H1 (cell line): ENCODE results near the gene ZXDC. TPM values are rescaled to one million over a fixed set of nuclear protein-coding genes. Genes with fewer than 3 reads are reported as not detected.
A peak's percentile ranks its signal among the peaks of the same experiment; 100 is the strongest.

Experiments used
- CTCF ChIA-PET: fragments of 300-600 bp; sonication (Branson Sonifier 250); formaldehyde crosslinking; loops from one replicate; lab custom pipeline; 2021; ENCODE audit not compliant: partially characterized antibody; lab: Charles Lee
- POLR2A ChIA-PET: fragments of 300-600 bp; sonication (Branson Sonifier 250); formaldehyde crosslinking; loops from one replicate; lab custom pipeline; 2021; ENCODE audit warnings: inconsistent platforms; ENCODE audit not compliant: partially characterized antibody; lab: Charles Lee
- DNase-seq, 2 experiments: peaks; one replicate each; pipeline versions ENCODE4 v3.0.0 to v3.0.0-alpha.2; 2010 to 2022; ENCODE audit warnings: low spot score in 2 of 2, low read depth in 1 of 2, mixed read lengths in 1 of 2
- FAIRE-seq: peaks from 2 replicates; lab custom pipeline; 2011; peaks lifted over from hg19 to GRCh38; lab: Jason Lieb, UNC
- H2AFZ ChIP-seq: 2 replicates; pipeline ENCODE4 v1.8.1; 2012; ENCODE audit warnings: low read length, inconsistent platforms
- H2AK5ac ChIP-seq: 2 replicates; pipeline ENCODE4 v1.6.1; 2013; ENCODE audit warnings: low read depth, low read length
- H2BK120ac ChIP-seq: replicated peaks from 2 replicates; pipeline ENCODE3; 2013; ENCODE audit warnings: low read depth, low read length, inconsistent platforms
- H2BK12ac ChIP-seq: 2 replicates; pipeline ENCODE4 v1.6.1; 2013; ENCODE audit warnings: low read depth, low read length
- H2BK15ac ChIP-seq: 2 replicates; pipeline ENCODE4 v1.6.1; 2013; ENCODE audit warnings: low read length
- H2BK20ac ChIP-seq: 2 replicates; pipeline ENCODE4 v1.6.1; 2013; ENCODE audit warnings: low read length
- H2BK5ac ChIP-seq: 2 replicates; pipeline ENCODE4 v1.6.1; 2013; ENCODE audit warnings: low read depth, low read length
- H3K14ac ChIP-seq: 2 replicates; pipeline ENCODE4 v1.6.1; 2013; ENCODE audit warnings: inconsistent platforms; ENCODE audit not compliant: insufficient read length
- H3K18ac ChIP-seq: 2 replicates; pipeline ENCODE4 v1.6.1; 2013; ENCODE audit warnings: low read length; ENCODE audit errors: extremely low read depth
- H3K23ac ChIP-seq: 2 replicates; pipeline ENCODE4 v1.6.1; 2013; ENCODE audit warnings: inconsistent platforms; ENCODE audit not compliant: insufficient read length
- H3K23me2 ChIP-seq: 2 replicates; pipeline ENCODE4 v1.6.1; 2013; ENCODE audit warnings: low read depth, low read length
- H3K27ac ChIP-seq: 2 replicates; pipeline ENCODE4 v1.6.1; 2011; ENCODE audit warnings: low read depth, low read length, inconsistent platforms
- H3K27me3 ChIP-seq, 4 experiments: replicated peaks in 1 of 4; 1 replicate in 1 of 4; 2 replicates in 3 of 4; pipeline versions ENCODE4 v1.6.1 to v1.8.1; 2011 to 2013; ENCODE audit warnings: low read length in 3 of 4, mild to moderate bottlenecking in 3 of 4, inconsistent platforms in 2 of 4, mixed read lengths in 2 of 4, moderate library complexity in 1 of 4; ENCODE audit not compliant: control insufficient read depth in 3 of 4, insufficient read depth in 3 of 4; ENCODE audit errors: extremely low read depth in 1 of 4
- H3K36me3 ChIP-seq, 4 experiments: 2 replicates each; pipeline versions ENCODE4 v1.6.1 to v1.8.1; 2011 to 2013; ENCODE audit warnings: mild to moderate bottlenecking in 4 of 4, low read length in 3 of 4, moderate library complexity in 2 of 4, control low read depth in 1 of 4, inconsistent platforms in 1 of 4; ENCODE audit not compliant: insufficient read depth in 4 of 4, control insufficient read depth in 2 of 4
- H3K4ac ChIP-seq: replicated peaks from 2 replicates; pipeline ENCODE3; 2013; ENCODE audit warnings: low read length, low read depth, mixed read lengths, inconsistent platforms; ENCODE audit not compliant: insufficient read length
- H3K4me1 ChIP-seq, 4 experiments: replicated peaks in 1 of 4; 1 replicate in 1 of 4; 2 replicates in 3 of 4; pipeline versions ENCODE4 v1.6.1 to v1.8.1; 2011 to 2013; ENCODE audit warnings: low read length in 3 of 4, inconsistent platforms in 2 of 4, mixed read lengths in 1 of 4; ENCODE audit not compliant: insufficient read depth in 4 of 4, control insufficient read depth in 3 of 4
- H3K4me2 ChIP-seq, 2 experiments: 2 replicates each; pipeline versions ENCODE4 v1.6.1 to v1.8.1; 2011 to 2013; ENCODE audit warnings: low read depth in 2 of 2, low read length in 2 of 2, control low read depth in 1 of 2, inconsistent platforms in 1 of 2, mild to moderate bottlenecking in 1 of 2; ENCODE audit not compliant: insufficient read depth in 1 of 2
- H3K4me3 ChIP-seq, 4 experiments: fragments of 200-600, 300-600 bp in 1 of 4; sonication (generic), shearing (Covaris generic), sonication (Bioruptor Twin) in 1 of 4; 2 replicates each; pipeline versions ENCODE4 v1.5.1 to v1.8.1; 2011 to 2016; ENCODE audit warnings: low read length in 4 of 4, low read depth in 3 of 4, control low read depth in 2 of 4, inconsistent platforms in 2 of 4, mild to moderate bottlenecking in 2 of 4, mixed read lengths in 1 of 4, moderate library complexity in 1 of 4; ENCODE audit not compliant: insufficient read depth in 2 of 4; ENCODE audit errors: extremely low read depth in 1 of 4
- H3K56ac ChIP-seq: replicated peaks from 2 replicates; pipeline ENCODE3; 2013; ENCODE audit warnings: low read depth, mild to moderate bottlenecking, mixed read lengths, low read length, inconsistent platforms; ENCODE audit not compliant: insufficient read length
- H3K79me1 ChIP-seq: 2 replicates; pipeline ENCODE4 v1.6.1; 2013; ENCODE audit warnings: low read depth, low read length, control low read depth
- H3K79me2 ChIP-seq, 2 experiments: 2 replicates each; pipeline versions ENCODE4 v1.6.1 to v1.8.1; 2012 to 2013; ENCODE audit warnings: low read length in 2 of 2, mild to moderate bottlenecking in 2 of 2, inconsistent platforms in 1 of 2; ENCODE audit not compliant: insufficient read depth in 2 of 2, control insufficient read depth in 1 of 2
- H3K9ac ChIP-seq, 4 experiments: replicated peaks in 1 of 4; 1 replicate in 1 of 4; 2 replicates in 3 of 4; pipeline versions ENCODE4 v1.6.1 to v1.8.1; 2011 to 2013; ENCODE audit warnings: low read depth in 3 of 4, low read length in 3 of 4, control low read depth in 2 of 4, mild to moderate bottlenecking in 2 of 4, moderate library complexity in 2 of 4, inconsistent platforms in 1 of 4; ENCODE audit errors: extremely low read depth in 1 of 4
- H3K9me3 ChIP-seq, 2 experiments: 2 replicates each; pipeline versions ENCODE4 v1.6.1 to v1.8.1; 2012 to 2013; ENCODE audit warnings: mild to moderate bottlenecking in 2 of 2, moderate library complexity in 2 of 2, control low read depth in 1 of 2, inconsistent platforms in 1 of 2, low read depth in 1 of 2, low read length in 1 of 2, mixed read lengths in 1 of 2; ENCODE audit not compliant: insufficient read depth in 2 of 2
- H4K20me1 ChIP-seq, 2 experiments: replicated peaks in 1 of 2; 2 replicates each; pipeline versions ENCODE3 to v1.8.1; 2011 to 2013; ENCODE audit warnings: inconsistent platforms in 2 of 2, low read length in 2 of 2, mild to moderate bottlenecking in 1 of 2; ENCODE audit not compliant: insufficient read depth in 2 of 2, control insufficient read depth in 1 of 2
- H4K5ac ChIP-seq: 2 replicates; pipeline ENCODE4 v1.6.1; 2013; ENCODE audit warnings: low read length, low read depth, mixed read lengths, inconsistent platforms; ENCODE audit not compliant: insufficient read length
- H4K8ac ChIP-seq: 2 replicates; pipeline ENCODE4 v1.8.0; 2013; ENCODE audit warnings: mild to moderate bottlenecking, moderate library complexity, low read length, inconsistent platforms; ENCODE audit not compliant: insufficient read depth; ENCODE audit errors: extremely low read depth
- H4K91ac ChIP-seq: replicated peaks from 2 replicates; pipeline ENCODE3; 2013; ENCODE audit warnings: low read length, mixed read lengths, inconsistent platforms; ENCODE audit not compliant: insufficient read length
- BCL11A ChIP-seq, 2 experiments: IDR thresholded peaks; one replicate each; pipeline ENCODE4 v1.6.1; 2011; ENCODE audit warnings: low read depth in 2 of 2, low read length in 2 of 2, mild to moderate bottlenecking in 2 of 2
- GTF2F1 ChIP-seq: IDR thresholded peaks from 2 replicates; pipeline ENCODE4 v1.6.1; 2012; ENCODE audit warnings: low read depth, low read length, improper control_type of control experiment, borderline replicate concordance
- POU5F1 ChIP-seq: IDR thresholded peaks from 2 replicates; pipeline ENCODE4 v1.6.1; 2011; ENCODE audit warnings: low read depth, mild to moderate bottlenecking, low read length, moderate library complexity
- RFX5 ChIP-seq: IDR thresholded peaks from 2 replicates; pipeline ENCODE4 v1.6.1; 2011; ENCODE audit warnings: low read depth, low read length, improper control_type of control experiment, borderline replicate concordance
- TEAD4 ChIP-seq: IDR thresholded peaks from 2 replicates; pipeline ENCODE4 v1.6.1; 2012; ENCODE audit warnings: low read depth, low read length, inconsistent platforms, mixed read lengths
- USF2 ChIP-seq: IDR thresholded peaks from 2 replicates; pipeline ENCODE4 v1.6.1; 2011; ENCODE audit warnings: low read length, improper control_type of control experiment
- WGBS, 2 experiments: shearing (Covaris generic) in 1 of 2; methylation state at CpG; one replicate each; pipeline versions ENCODE4 v1.1.6 to v1.1.7; 2013 to 2015; ENCODE audit warnings: low lambda C conversion rate in 2 of 2, mixed read lengths in 2 of 2, inconsistent platforms in 1 of 2, low coverage in 1 of 2, missing lambda C conversion rate in 1 of 2; ENCODE audit not compliant: insufficient replicate concordance in 2 of 2, insufficient coverage in 1 of 2, insufficient read length in 1 of 2; ENCODE audit errors: extremely low coverage in 1 of 2, missing lambda C conversion rate in 1 of 2; 5-methylcytosine and 5-hydroxymethylcytosine counted together
- polyA plus RNA-seq, 7 experiments: library from polyadenylated mRNA; depleted of rRNA in 3 of 7; stranded (reverse) in 5 of 7; unstranded in 2 of 7; fragments of >200 nt in 5 of 7; fragments of 200-250 nt in 2 of 7; gene quantifications; 1 replicate in 5 of 7; 2 replicates in 1 of 7; 4 replicates in 1 of 7; pipeline versions ENCODE4 v1.2.1 to v1.2.3, GENCODE V29; 2011 to 2013; ENCODE audit warnings: missing spikeins in 2 of 7, mixed read lengths in 2 of 7
- total RNA-seq: library from RNA; stranded (reverse); fragmentation: NEBNext Ultra II Directional; extraction: Animal tissue kit (Norgen Biotek cat#: 25700); gene quantifications from 2 replicates; pipeline ENCODE4 v1.2.1, GENCODE V29; 2021

Gene ZXDC
- total and polyA plus RNA-seq, 2 of the 8 experiments (the other 6 are each of a cell fraction or from before 2014, with no cell fraction given) = 12.7 to 24.3 TPM

GRCh38 chr3:126498461-126498860, 22.8 kb upstream of the ZXDC start:
- Histone ChIP-seq H4K91ac (peak overlapping the region; percentile 6), H2BK12ac (peak overlapping the region; percentile 43; the same call in 1 of the 2 replicates), H3K79me2 (peaks cover 0 to 3% of the 10 kb centered on the region in 2 experiments; a peak in 1 of 4 replicates), H2BK15ac (0 out of 2 replicates have a peak overlapping the region, but pooled peaks have one; percentile 40), H3K36me3 (no peaks in the 10 kb centered on the region; a peak in 1 of 8 replicates), H3K4me3 (no peak overlapping the region), H4K8ac (no peak overlapping the region; the same call in none of the 2 replicates), H2BK20ac (no peak overlapping the region), H3K23ac (no peak overlapping the region), H2BK120ac (no peak overlapping the region), H3K4ac (no peak overlapping the region), H4K5ac (no peak overlapping the region), H2AK5ac (peak overlapping the region; percentile 28; the same call in 1 of the 2 replicates), H2BK5ac (peak overlapping the region; percentile 68; the same call in 1 of the 2 replicates), H3K4me1 (peaks cover 0 to 22% (median 16%) of the 10 kb centered on the region in 4 experiments; a peak in 6 of 7 replicates), H3K79me1 (no peaks in the 10 kb centered on the region; the same call in 1 of the 2 replicates), H3K9me3 (no peaks in the 10 kb centered on the region)
- ChIA-PET POLR2A (interaction anchor here (0.8 to 1.3 kb wide), 2 partner anchors 22 to 231 kb away, joined by 3 to 4 read pairs; no protein-coding TSS in a partner anchor), CTCF (interaction anchor here (0.8 to 6.6 kb wide), 8 partner anchors 10 to 1045 kb away, joined by 3 to 49 read pairs (median 4); no protein-coding TSS in a partner anchor)
- FAIRE-seq = no peak
- TF ChIP-seq RFX5 (no peak), POU5F1 (no peak), GTF2F1 (no peak), BCL11A (IDR thresholded peaks at IDR 0.05; ENCODE audit: low read depth in 2 of 2, low read length in 2 of 2) (no peak), TEAD4 (no peak), USF2 (no peak)
- TF ChIP-seq, all 59 proteins: peak for 0
- H3K56ac ChIP-seq = no peak overlapping the region
- no peaks in the 10 kb centered on the region for H3K27me3 ChIP-seq
- H3K9ac ChIP-seq = no peak overlapping the region
- no peak overlapping the region; a peak in 1 of 4 replicates for H3K4me2 ChIP-seq
- 55% methylated on average over 4 of the region's 4 CpGs; no CpG with 5 or more reads in 1 of the 2 experiments for WGBS, 2 experiments
- peaks cover 0 to 6% of the 10 kb centered on the region in 2 experiments for H4K20me1 ChIP-seq
- no peak for DNase-seq
- H3K18ac ChIP-seq = 0 out of 2 replicates have a peak overlapping the region, but pooled peaks have one; percentile 13
- H2AFZ ChIP-seq = no peak overlapping the region
- no peak overlapping the region for H3K27ac ChIP-seq
- H3K23me2 ChIP-seq = peaks cover 2% of the 10 kb centered on the region; the same call in 1 of the 2 replicates
- no peak overlapping the region for H3K14ac ChIP-seq
